Natural killer cell treated with Interleukin-12 subunit alpha and Interleukin-12 subunit beta and Interleukin-15 and Interleukin-18, amount 100 ng/mL, for 72 hours (primary cell): ENCODE results near the gene MYO1D. TPM values are rescaled to one million over a fixed set of nuclear protein-coding genes. Genes with fewer than 3 reads are reported as not detected.

Experiments used
- ATAC-seq, 2 donors: fragments of 150-1000 bp; cut with Tn5 transposase in 1 of 2; sonication (Bioruptor Pico), chemical (Tn5 transposase) in 1 of 2; 2 replicates each; pipeline ENCODE4 v1.10.0; 2021
- DNase-seq: peaks from one replicate; pipeline ENCODE4 v3.0.0; 2022; ENCODE audit warnings: low spot score
- H3K27ac Mint-ChIP-seq, 2 donors: 1 replicate in 1 of 2; 2 replicates in 1 of 2; pipeline ENCODE4 v1.8.0; 2022; ENCODE audit warnings: mixed read lengths in 2 of 2, mild to moderate bottlenecking in 1 of 2, moderate library complexity in 1 of 2
- H3K27me3 Mint-ChIP-seq, 2 donors: 1 replicate in 1 of 2; 2 replicates in 1 of 2; pipeline ENCODE4 v1.8.0; 2022; ENCODE audit warnings: mixed read lengths in 2 of 2
- H3K36me3 Mint-ChIP-seq: one replicate; pipeline ENCODE4 v1.8.0; 2022; ENCODE audit warnings: mixed read lengths
- H3K4me1 Mint-ChIP-seq, 2 donors: 1 replicate in 1 of 2; 2 replicates in 1 of 2; pipeline ENCODE4 v1.8.0; 2022; ENCODE audit warnings: low read depth in 2 of 2, mixed read lengths in 2 of 2, mild to moderate bottlenecking in 1 of 2
- H3K4me3 Mint-ChIP-seq: one replicate; pipeline ENCODE4 v1.8.0; 2022; ENCODE audit warnings: mixed read lengths
- H3K9me3 Mint-ChIP-seq: 2 replicates; pipeline ENCODE4 v1.8.0; 2022; ENCODE audit warnings: mixed read lengths
- total RNA-seq, 2 donors: library from RNA; stranded (reverse); gene quantifications; one replicate each; pipeline ENCODE4 v1.2.3, GENCODE V29; 2022

The MYO1D gene
- total RNA-seq, 2 donors from 2014 or later, result 25.7 to 25.8 TPM

- Mint-ChIP-seq H3K4me1 (no peaks in the 10 kb centered on the region), H3K27ac (no peak overlapping the region), H3K36me3 (no peaks in the 10 kb centered on the region), H3K27me3 (no peaks in the 10 kb centered on the region), H3K4me3 (no peak overlapping the region), H3K9me3 (no peaks in the 10 kb centered on the region)
- DNase-seq (no peak), ATAC-seq (no peak)
Measured at GRCh38 chr17:32627239-32627996, 249.5 kb downstream of the MYO1D start.

GRCh38 chr17:32626379-32626791, 250.5 kb downstream of the MYO1D start:
- Mint-ChIP-seq H3K4me1 (peaks cover 0 to 4% of the 10 kb centered on the region in 2 donors), H3K27me3 (no peaks in the 10 kb centered on the region), H3K36me3 (no peaks in the 10 kb centered on the region), H3K4me3 (no peak overlapping the region), H3K9me3 (no peaks in the 10 kb centered on the region), H3K27ac (no peak overlapping the region)
- no peak for ATAC-seq
- DNase-seq, result no peak

- no peak for ATAC-seq
Measured at GRCh38 chr17:32625971-32626370, 251.0 kb downstream of the MYO1D start.

GRCh38 chr17:32623196-32623595, 253.7 kb downstream of the MYO1D start:
- ATAC-seq (no peak), DNase-seq (no peak)
- no peaks in the 10 kb centered on the region for H3K36me3 Mint-ChIP-seq

More at GRCh38 chr17:32625971-32626370, 251.0 kb downstream of the MYO1D start:
- Mint-ChIP-seq H3K27ac (no peak overlapping the region), H3K27me3 (no peaks in the 10 kb centered on the region), H3K9me3 (no peaks in the 10 kb centered on the region), H3K36me3 (no peaks in the 10 kb centered on the region), H3K4me1 (peaks cover 0 to 4% of the 10 kb centered on the region in 2 donors), H3K4me3 (no peak overlapping the region)
- DNase-seq, result no peak

GRCh38 chr17:32622540-32622939, 254.4 kb downstream of the MYO1D start:
- Mint-ChIP-seq H3K4me3 (no peak overlapping the region), H3K9me3 (no peaks in the 10 kb centered on the region), H3K4me1 (peaks cover 0 to 4% of the 10 kb centered on the region in 2 donors), H3K27ac (no peak overlapping the region), H3K27me3 (no peaks in the 10 kb centered on the region), H3K36me3 (no peaks in the 10 kb centered on the region)
- ATAC-seq (no peak), DNase-seq (no peak)

More at GRCh38 chr17:32623196-32623595, 253.7 kb downstream of the MYO1D start:
- no peaks in the 10 kb centered on the region for H3K27me3 Mint-ChIP-seq
- H3K4me1 Mint-ChIP-seq, result peaks cover 0 to 4% of the 10 kb centered on the region in 2 donors
- H3K27ac Mint-ChIP-seq, result no peak overlapping the region
- H3K4me3 Mint-ChIP-seq, result no peak overlapping the region
- H3K9me3 Mint-ChIP-seq, result no peaks in the 10 kb centered on the region

GRCh38 chr17:32621612-32622312, 255.2 kb downstream of the MYO1D start:
- Mint-ChIP-seq H3K9me3 (no peaks in the 10 kb centered on the region), H3K4me3 (no peak overlapping the region), H3K27ac (no peak overlapping the region), H3K27me3 (no peaks in the 10 kb centered on the region), H3K36me3 (no peaks in the 10 kb centered on the region), H3K4me1 (peaks cover 0 to 4% of the 10 kb centered on the region in 2 donors)
- DNase-seq (no peak), ATAC-seq (no peak)

- ATAC-seq, result no peak
- no peaks in the 10 kb centered on the region for H3K36me3 Mint-ChIP-seq
- no peaks in the 10 kb centered on the region for H3K9me3 Mint-ChIP-seq
- H3K4me3 Mint-ChIP-seq, result no peak overlapping the region
- DNase-seq, result no peak
- H3K27ac Mint-ChIP-seq, result no peak overlapping the region
- H3K4me1 Mint-ChIP-seq, result no peaks in the 10 kb centered on the region
- no peaks in the 10 kb centered on the region for H3K27me3 Mint-ChIP-seq
Measured at GRCh38 chr17:32615326-32615725, 261.6 kb downstream of the MYO1D start.

GRCh38 chr17:32610943-32611342, 266.0 kb downstream of the MYO1D start:
- H3K27me3 Mint-ChIP-seq, result no peaks in the 10 kb centered on the region
- DNase-seq (no peak), ATAC-seq (no peak)
- peaks cover 7 to 9% of the 10 kb centered on the region in 2 donors for H3K4me1 Mint-ChIP-seq
- H3K4me3 Mint-ChIP-seq, result no peak overlapping the region
- no peaks in the 10 kb centered on the region for H3K36me3 Mint-ChIP-seq
- no peaks in the 10 kb centered on the region for H3K9me3 Mint-ChIP-seq
- no peak overlapping the region for H3K27ac Mint-ChIP-seq

- H3K9me3 Mint-ChIP-seq, result no peaks in the 10 kb centered on the region
- peaks cover 0 to 2% of the 10 kb centered on the region in 2 donors for H3K27me3 Mint-ChIP-seq
- DNase-seq, result no peak
- no peak overlapping the region for H3K4me3 Mint-ChIP-seq
- peaks cover 7 to 9% of the 10 kb centered on the region in 2 donors for H3K4me1 Mint-ChIP-seq
- no peaks in the 10 kb centered on the region for H3K36me3 Mint-ChIP-seq
- H3K27ac Mint-ChIP-seq, result no peak overlapping the region
- ATAC-seq, result no peak
Measured at GRCh38 chr17:32609884-32610650, 266.9 kb downstream of the MYO1D start.

- Mint-ChIP-seq H3K4me3 (no peak overlapping the region), H3K4me1 (peaks cover 7 to 9% of the 10 kb centered on the region in 2 donors), H3K36me3 (no peaks in the 10 kb centered on the region), H3K27me3 (peaks cover 0 to 2% of the 10 kb centered on the region in 2 donors), H3K9me3 (no peaks in the 10 kb centered on the region), H3K27ac (no peak overlapping the region)
- ATAC-seq (peak; percentile 87 to 93), DNase-seq (peak; percentile 71)
Measured at GRCh38 chr17:32609085-32609484, 267.8 kb downstream of the MYO1D start.

GRCh38 chr17:32608267-32608666, 268.7 kb downstream of the MYO1D start:
- DNase-seq (no peak), ATAC-seq (no peak)
- H3K4me1 Mint-ChIP-seq, result peaks cover 7 to 9% of the 10 kb centered on the region in 2 donors
- H3K9me3 Mint-ChIP-seq, result no peaks in the 10 kb centered on the region
- peaks cover 0 to 2% of the 10 kb centered on the region in 2 donors for H3K27me3 Mint-ChIP-seq
- no peak overlapping the region for H3K27ac Mint-ChIP-seq
- H3K36me3 Mint-ChIP-seq, result no peaks in the 10 kb centered on the region
- no peak overlapping the region for H3K4me3 Mint-ChIP-seq

GRCh38 chr17:32604966-32605365, 272.0 kb downstream of the MYO1D start:
- Mint-ChIP-seq H3K27ac (no peak overlapping the region), H3K4me3 (no peak overlapping the region), H3K36me3 (no peaks in the 10 kb centered on the region), H3K4me1 (peaks cover 7 to 9% of the 10 kb centered on the region in 2 donors), H3K9me3 (no peaks in the 10 kb centered on the region), H3K27me3 (peaks cover 0 to 2% of the 10 kb centered on the region in 2 donors)
- no peak for DNase-seq
- no peak for ATAC-seq

GRCh38 chr17:32602396-32602795, 274.5 kb downstream of the MYO1D start:
- Mint-ChIP-seq H3K27ac (no peak overlapping the region), H3K9me3 (no peaks in the 10 kb centered on the region), H3K36me3 (no peaks in the 10 kb centered on the region), H3K4me1 (no peaks in the 10 kb centered on the region), H3K27me3 (peaks cover 0 to 2% of the 10 kb centered on the region in 2 donors), H3K4me3 (no peak overlapping the region)
- no peak for DNase-seq
- ATAC-seq, result no peak
